Activated CD4-positive, alpha-beta T cell treated with anti-CD3 and anti-CD28 coated beads for 24 hours (primary cell): ENCODE data around the gene ARHGAP6.

Experiments
- DNase-seq, 2 donors: peaks; one replicate each; pipeline ENCODE4 v3.0.0-alpha.2; 2020; ENCODE audit warnings: low read depth in 2 of 2

ARHGAP6 gene

DNA sequence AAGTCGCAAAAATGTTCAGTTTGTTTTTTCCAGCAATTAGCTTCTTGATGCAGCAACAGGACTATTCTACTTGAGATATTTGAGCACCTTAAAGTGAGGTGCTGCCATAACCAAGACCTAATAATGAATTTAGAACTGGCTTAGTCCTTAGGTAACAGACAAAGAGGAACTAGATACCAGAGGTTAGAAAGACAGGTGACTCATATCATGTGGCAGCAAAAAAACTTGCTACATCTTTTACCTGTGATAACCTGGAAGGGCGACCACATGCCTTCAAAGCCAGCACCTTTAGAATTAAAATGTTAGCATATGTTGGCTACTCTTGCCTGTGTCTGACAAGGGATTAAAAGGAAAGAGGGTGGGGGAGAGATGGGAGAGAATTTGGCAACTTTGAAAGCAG, 90.4 kb downstream of the ARHGAP6 start:
- no peak for DNase-seq

DNA sequence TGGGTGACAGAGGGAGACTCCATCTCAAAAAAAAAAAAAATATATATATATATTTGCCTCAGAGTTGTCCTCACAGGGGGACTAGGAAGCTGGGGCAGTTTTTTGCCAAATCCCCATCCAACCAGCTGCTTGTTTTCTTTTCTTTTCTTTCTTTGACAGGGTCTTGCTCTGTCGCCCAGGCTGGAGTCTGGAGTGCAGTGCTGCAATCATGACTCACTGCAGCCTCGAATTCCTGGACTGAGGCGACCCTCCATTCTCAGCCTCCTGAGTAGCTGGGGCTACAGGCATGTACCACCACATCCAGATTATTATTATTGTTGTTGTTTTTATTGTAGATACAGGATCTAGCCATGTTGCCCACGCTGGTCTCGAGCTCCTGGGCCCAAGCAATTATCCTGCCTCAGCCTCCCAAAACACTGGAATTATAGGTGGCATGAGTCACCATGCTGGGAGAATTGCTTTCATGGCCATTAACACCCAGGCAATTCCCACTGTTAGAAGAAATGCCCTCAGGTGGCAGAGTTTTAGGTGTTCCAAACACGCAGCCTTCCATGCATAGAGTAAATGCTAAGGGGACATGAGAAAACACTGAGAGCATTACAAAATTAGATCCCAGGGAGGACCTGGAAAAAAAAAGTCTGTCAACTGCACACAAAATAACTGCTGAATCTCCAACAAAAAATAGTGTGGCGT, 98.0 kb downstream of the ARHGAP6 start:
- DNase-seq, result no peak

DNA sequence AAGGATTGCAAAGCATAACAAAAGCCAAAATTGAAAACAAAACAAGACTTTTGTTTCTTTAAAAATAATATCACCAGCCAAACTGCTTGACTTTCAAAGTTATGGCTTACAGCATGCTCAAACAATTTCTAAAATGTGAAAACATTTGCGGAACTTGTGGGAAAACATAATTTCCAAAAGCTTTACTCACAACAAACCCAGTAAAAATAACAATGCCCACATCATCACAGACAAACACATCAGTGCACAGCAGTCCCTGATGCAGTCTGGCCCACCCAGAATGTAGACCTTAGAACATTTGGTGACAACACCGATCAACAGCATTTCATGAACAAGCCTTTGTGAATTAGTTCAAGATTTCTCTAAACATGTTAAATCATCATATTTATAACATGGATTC, 98.9 kb downstream of the ARHGAP6 start:
- DNase-seq, result no peak

DNA sequence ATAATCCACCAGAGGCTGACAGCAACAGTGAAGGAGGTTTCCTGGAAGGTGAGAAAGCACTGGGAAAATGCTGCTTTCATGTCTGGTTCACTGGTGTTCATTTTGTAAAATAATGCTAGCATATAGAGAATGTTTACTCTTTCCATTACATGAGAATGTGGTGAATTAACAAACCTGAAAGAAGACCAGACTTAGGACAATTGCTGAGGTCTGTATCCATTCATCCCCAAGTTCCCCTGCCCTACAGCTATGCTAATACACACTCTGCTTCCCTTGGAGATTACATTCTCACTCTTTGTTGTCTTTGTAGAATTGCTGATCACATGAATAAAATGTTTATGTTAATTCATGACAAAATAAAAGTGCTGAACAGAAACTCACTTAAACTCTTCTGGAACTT, 99.5 kb downstream of the ARHGAP6 start:
- no peak for DNase-seq

DNA sequence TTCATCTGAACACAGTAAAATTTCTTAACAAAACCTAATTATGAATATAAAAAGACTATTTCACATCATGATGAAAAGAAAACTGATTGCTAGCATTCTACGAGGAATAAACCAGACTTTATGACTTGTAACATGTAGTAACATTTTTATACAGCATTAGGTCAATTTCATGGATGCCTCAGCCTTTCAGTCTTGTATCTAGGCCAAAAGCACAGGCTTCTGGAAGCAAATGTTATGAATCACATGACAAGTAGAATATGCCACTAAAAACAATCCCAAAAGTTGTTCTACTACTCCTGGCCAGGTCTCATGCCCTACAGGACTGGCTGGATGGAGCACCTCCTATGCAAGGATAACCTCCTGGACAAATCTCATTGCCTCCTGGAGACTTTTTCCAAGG, 101.2 kb downstream of the ARHGAP6 start:
- no peak for DNase-seq

DNA sequence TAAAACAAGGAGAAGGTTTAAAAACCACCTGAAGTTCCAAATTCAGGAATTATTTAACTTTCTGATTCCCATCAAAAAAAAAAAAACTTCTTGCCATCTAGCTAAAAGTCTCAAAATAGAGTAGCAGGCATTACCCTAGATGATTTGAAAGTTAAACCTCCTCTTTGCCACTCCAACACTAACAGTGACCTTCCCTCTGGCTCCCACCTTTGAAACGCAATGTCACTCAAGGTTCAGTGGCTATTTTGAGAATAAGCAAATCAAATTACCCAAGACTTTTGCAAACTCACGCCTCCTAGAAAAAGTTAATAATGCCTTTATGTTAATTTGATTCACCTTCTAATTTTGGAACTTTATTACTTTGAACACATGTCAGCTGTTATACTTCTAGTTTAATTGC, 103.2 kb downstream of the ARHGAP6 start:
- DNase-seq, result no peak

DNA sequence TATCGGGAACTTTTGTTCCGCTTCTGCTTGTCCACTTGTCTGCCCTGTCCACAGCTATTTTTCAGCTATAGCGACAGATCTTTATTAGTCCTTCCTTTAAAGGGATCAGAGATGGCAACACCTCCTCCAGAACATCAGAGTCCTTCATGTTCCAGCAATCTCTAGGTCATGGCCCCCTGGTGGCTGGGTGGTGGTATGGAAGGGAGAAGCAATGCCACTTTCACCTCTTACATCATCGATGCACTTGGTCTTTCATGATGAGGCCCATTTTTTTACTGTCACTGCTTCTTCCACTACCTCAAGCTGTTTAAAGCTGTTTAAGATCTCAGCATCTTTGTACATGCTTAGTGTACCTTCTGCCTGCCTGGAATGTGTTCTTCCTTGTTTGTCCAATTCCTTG, 106.7 kb downstream of the ARHGAP6 start:
- DNase-seq, result peak; percentile 17 to 48

DNA sequence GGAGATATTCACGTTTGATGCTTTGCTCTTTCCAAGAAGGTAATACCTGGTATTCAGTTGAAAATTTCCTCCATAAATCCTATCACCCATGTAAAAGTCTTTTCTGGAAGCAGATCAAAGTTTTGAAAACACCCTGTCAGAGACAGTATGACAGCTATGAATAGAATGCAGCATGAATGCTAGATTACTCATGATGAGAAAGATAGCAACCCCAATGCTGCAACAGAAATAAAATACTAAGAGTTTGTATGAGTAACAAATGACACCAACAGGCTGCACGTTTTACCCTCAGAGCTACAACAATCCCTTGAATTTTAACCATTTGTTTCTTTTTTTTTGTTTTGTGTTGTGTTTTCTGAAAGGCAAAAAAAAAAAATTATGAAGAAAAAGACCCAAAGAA, 108.6 kb downstream of the ARHGAP6 start:
- no peak for DNase-seq

DNA sequence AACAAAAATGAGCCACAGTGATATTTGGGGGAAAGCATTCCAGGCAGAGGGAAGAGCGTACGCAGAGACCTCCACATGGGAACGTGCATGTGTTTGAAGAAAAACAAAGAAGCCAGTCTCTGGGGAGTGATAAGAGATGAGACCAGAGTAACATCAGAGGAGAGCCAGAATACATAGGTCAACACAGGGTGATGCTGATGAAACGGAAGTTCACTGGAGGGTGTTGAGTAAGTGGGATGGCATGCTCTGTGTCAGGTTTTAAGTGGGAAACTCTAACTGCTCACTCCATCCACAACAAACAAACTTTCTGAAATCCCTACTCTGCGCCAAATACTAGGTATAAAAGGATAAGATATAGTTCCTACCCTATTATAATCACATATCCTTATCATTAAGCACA, 110.0 kb downstream of the ARHGAP6 start:
- DNase-seq, result no peak

DNA sequence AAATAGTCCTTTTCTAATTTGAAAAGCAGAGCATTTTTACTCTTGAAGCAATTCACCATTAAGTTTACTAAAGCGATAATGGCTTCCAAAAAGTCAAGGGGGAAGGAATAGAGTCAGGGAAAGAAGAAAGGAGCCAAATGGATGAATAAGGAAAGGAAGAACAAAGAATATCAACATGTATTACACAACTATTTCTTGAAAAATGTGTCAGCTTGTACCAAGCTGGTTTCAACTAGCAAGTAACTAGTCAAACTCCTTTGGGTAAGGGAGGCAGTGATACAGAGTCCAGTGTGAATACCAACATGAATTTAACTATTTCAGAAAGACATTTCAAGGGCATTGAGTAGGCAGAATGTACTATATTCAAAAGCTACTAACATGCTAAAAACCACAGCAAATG, 112.1 kb downstream of the ARHGAP6 start:
- DNase-seq, result no peak

DNA sequence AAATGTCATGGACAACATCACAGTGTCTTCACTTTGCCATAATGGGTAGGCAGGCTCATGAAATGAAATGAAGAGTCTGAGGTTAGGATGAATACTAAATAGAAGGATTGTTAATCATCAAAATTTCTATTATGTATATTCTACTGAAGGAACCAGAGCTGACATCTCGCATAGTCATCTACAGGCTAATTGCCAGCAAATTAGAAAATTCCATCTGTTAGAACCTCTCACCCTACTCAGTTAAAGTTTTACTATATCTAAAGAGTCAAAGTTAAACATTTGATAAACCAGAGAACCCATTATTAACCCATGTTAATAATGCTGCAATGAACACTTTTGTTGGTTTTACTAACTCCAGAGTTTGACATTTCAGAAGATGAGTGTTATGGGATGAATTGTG, 114.6 kb downstream of the ARHGAP6 start:
- no peak for DNase-seq

DNA sequence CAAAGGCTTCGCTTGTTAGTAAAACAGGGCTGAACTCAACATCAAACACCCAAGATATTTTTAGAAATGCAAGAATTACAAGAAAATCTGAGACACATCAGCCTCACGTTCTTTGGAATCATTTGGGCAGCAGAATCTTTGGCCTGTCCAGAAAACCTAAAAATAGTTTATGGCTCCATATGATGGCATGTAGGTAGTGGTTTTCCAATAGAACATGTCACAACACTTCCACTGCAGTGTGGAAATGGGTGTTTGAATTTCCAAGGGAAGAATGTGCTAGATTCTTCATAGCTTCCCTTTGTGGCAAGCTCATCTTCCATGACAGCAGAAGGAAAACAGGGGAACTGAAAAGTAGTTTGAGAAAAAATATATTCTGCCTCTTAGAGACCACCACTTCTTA, 118.8 kb downstream of the ARHGAP6 start:
- DNase-seq, result no peak

DNA sequence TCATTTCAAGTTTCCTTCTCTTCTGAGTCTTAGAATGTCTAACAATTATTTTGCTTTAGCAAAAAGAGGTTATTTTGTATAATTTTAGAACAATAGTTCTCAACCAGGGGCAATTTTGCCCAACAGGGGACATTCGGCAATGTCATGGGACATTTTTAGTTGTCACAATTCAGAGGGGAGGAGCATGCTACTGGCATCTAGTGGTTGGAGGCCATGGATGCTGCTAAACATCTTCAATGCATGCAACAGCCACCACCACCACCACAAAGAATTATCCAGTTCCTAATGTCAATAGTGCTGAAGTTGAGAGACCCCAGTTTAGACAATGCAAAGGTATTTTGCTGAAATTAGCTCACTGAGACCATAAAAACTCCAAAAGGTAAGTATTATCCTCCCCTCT, 122.5 kb downstream of the ARHGAP6 start:
- DNase-seq, result no peak

DNA sequence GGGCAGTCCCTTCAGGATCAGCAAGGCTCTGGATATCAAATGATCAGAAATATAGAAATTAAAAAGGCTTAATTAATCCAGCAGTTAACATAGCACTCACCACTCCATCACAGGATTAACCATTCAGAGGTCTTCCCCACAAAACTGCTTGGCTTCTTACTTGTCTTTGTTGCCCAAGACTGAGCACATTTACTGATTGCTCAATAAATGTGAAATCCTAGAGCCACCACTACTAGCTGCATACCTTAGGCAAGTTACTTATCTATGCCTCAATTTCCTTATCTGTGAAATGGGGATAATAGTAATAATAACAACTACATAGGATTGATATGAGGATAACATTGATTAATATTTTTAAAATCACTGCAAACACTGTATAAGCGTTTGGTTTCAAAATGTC, 124.2 kb downstream of the ARHGAP6 start:
- DNase-seq, result no peak

DNA sequence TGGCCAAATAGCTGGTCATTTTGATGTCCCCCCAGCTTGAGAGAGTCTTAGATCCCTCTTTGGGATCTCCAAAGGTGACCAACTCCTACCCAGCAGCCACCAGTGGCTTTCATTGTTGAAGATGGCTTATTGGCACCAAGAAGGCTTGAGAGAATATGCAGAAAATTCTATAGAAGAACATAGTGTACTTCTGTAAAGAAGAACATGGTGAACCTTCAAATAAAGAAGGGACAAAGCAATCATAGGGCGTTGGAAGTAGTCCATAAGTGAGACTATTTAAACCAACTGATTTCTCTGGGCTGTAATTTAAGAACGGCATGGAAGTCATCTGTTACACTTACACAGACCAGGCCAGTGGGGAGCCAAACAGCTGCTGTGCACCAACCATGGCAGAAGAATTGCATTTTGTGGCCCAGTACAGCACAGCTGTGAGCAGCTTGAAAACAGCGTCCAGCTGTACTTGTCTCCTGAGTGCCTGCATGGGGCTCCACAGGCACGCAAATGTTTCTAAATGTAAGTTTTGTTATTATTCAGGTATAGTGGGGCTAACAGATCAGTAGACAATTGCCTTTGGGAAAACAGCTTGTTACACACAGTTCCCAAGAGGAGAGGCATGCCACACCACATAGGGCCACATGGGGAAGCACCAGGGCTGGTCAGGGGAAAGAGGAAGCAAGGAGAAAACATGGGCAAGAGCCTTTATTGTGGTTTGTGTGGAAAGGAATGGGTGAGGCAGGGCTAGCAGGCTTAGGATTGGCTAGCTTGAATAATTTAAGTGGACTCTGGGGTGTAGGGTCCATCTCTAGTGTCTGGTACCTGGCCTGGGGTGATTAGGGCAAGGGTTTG, 125.0 kb downstream of the ARHGAP6 start:
- no peak for DNase-seq

DNA sequence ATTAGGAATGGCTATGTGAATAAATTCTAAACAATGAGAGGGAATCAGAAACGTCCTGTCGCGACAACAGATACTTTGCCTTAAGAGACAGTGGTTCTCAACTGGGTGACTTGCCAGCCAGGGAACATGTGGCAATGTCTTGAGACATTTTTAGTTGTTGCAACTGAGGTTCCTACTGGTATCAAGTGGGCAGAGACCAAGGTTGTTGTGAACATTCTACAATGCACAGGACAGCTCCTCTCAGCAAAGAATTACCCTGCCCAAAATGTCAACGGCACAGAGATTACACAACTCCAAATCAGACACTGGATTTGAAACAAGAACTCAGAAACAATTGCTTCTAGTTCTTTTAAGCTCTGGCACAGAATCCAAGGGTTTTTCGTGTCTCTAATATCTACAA, 128.6 kb downstream of the ARHGAP6 start:
- no peak for DNase-seq

DNA sequence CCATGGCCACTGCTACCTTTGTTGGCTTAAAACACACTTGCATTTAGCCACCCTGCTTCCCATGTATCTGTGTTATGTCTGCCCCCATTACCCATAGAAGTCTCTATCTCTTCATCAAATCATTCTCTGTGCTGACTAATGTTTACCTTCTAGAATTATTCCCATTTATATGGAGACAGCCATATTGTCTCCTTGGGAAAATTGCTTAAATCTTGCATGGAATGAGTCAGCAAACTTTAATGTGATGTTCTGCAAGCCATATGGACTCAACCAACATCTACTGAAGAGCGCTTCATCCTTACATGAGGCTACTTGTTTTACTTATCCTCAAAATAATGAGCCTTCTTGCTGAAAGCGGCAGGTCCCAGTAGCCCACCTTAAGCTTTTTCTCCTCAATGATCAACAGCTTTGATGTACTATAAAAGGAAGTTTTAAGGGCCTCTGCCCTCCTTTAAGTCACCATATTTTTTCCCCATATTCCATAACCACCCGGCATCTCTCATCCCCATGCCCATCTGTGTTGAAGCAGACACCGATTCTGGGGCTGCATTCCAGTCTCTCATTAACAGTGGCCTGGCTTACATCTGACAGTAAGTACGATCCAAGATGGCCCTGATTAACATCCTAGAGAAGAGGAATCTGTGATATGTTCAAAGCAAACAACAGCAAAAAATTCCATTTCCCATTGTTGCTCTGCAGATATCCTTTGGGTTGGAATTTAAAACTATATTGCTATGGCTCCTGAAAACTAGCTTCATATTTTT, 130.4 kb downstream of the ARHGAP6 start:
- DNase-seq, result no peak

DNA sequence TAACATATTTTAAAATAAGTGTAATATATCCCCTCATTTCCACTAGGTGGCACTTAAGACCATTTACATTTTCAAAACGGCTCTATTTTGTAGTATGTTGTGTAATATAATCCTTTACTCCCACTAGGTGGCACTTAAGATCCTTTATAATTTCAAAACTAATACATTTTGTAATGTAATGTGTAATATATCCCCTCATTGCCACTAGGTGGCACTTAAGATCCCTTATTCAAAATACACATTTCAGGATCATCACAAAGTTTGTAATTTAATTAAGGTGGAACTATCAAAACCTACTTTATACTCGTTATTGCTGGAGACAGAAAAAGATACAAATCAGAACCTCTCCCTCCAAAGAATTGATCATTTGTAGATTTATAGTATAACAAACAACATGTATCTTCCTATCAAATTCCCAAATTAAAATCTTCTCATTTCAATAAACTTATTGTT, 132.5 kb downstream of the ARHGAP6 start:
- no peak for DNase-seq

DNA sequence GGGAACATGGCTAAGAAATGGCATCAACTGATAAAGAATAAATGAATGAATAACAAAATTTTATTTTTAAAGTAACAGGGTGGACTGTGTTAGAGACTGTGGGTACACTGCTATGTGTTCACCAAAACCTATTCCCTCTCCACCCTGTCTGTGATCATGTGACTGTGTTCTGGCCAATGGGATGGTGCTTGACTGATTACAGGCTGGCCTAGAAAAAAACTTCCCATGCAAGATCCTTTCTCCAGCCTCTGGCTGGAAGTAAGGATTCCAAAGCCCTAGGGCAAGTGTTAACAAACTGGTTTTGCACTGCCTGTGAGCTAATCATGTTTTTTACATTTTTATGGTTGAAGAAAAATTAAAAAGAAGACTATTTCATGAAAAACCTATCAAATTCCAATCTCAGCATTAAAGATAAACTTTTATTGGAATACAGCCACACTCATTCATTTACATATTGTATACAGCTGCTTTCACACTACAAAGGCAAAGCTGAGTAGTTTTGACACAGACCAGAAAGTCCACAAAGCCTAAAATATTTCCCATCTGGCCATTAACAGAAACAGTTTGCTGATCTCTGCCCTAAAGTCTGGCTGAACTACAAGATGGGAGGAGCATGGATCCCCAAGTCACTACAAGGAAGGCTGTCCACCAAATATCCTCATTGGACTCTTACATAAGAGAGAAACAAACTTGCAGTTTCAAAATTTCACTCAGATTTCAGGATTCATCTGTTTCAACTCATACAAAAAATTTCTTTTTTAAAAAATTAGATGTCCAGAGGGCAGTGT, 133.2 kb downstream of the ARHGAP6 start:
- DNase-seq, result no peak

DNA sequence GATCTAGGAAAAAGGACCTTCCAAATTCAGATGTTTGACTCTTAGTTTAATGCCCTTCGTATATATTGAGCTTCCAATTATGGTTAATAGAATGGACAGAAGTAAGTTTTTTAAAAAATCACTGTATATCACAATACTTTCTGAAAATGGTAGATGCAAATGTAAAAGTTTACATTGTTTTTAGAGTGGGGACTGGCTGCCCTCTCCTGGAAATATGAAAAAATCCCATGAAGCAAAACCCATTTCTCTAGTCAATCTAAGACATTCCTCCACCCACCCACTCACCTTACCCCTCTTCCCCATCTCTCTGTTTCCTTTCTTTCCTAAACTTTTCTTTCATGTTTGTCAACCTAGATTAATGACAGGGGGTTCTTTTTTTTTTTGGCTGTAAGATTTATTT, 134.5 kb downstream of the ARHGAP6 start:
- DNase-seq, result no peak

DNA sequence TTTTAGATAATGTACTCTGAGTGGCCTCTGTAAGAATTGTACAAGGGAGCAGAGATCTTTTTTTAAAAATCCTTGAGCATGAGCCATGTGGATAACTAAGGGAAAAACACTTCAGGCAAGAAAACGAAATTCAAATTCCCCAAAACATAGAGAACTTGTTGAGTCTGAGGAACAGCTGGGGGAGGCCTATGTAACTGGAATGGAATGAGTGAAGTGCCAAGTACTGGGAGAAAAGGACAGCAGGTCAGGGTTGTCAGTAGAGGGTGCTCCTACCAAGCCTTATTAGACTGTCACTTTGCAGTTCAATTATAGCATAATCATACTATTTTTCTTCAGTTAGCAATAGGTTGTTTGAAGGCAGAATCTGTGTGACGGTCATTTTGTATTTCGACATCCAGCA, 135.1 kb downstream of the ARHGAP6 start:
- no peak for DNase-seq

DNA sequence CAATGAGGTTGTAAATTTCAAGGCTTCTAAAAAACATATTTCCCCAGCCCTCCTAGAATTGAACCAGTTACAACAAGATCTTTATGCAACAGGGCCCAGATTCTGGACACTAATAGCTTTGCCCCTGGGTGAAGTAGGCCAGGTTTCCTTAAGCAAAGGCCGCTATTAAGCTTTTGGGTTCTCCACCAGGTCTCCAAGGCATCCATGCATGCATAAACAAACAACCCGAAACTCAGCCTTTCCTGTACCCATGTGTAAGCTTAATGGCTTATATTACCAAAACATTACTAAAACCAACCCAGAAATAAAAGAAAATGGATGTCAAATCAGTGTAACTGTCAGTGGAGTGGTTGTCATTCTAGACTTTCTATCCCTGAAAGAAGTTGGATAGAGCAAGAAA, 137.1 kb downstream of the ARHGAP6 start:
- DNase-seq, result no peak
